A204.1 (cell line): ENCODE measurements around the gene EYA4.
"Not testable (repeated sequence)": the region's sequence is repeated elsewhere in the genome, so short reads cannot be mapped to it uniquely, and the experiment has no call there.

ENCODE experiments used
- FAIRE-seq: peaks from 2 replicates; lab custom pipeline; 2012; peaks lifted over from hg19 to GRCh38; lab: Jason Lieb, UNC

The EYA4 gene

GRCh38 chr6:133540361-133540760 lies 299.2 kb downstream of the EYA4 start:
- no peak for FAIRE-seq

- no peak for FAIRE-seq
Observed at GRCh38 chr6:133541040-133541439, 299.9 kb downstream of the EYA4 start.

GRCh38 chr6:133542056-133542821 lies 301.1 kb downstream of the EYA4 start:
- FAIRE-seq = no peak

GRCh38 chr6:133544419-133544818 lies 303.3 kb downstream of the EYA4 start:
- no peak for FAIRE-seq

GRCh38 chr6:133546098-133546497 lies 304.9 kb downstream of the EYA4 start:
- no peak for FAIRE-seq

GRCh38 chr6:133547136-133547535 lies 306.0 kb downstream of the EYA4 start:
- FAIRE-seq = no peak

- FAIRE-seq = no peak
Observed at GRCh38 chr6:133548423-133549159, 307.4 kb downstream of the EYA4 start.

- no peak for FAIRE-seq
Observed at GRCh38 chr6:133549371-133549801, 308.2 kb downstream of the EYA4 start.

- no peak for FAIRE-seq
Observed at GRCh38 chr6:133550026-133550425, 308.9 kb downstream of the EYA4 start.

GRCh38 chr6:133551436-133551835 lies 310.3 kb downstream of the EYA4 start:
- peak; percentile 86 for FAIRE-seq

GRCh38 chr6:133551847-133552341 lies 310.7 kb downstream of the EYA4 start:
- FAIRE-seq = no peak

- FAIRE-seq = peak; percentile 98
Observed at GRCh38 chr6:133553652-133554051, 312.5 kb downstream of the EYA4 start.

GRCh38 chr6:133554121-133554520 lies 313.0 kb downstream of the EYA4 start:
- FAIRE-seq = not testable (repeated sequence)

GRCh38 chr6:133555685-133556084 lies 314.5 kb downstream of the EYA4 start:
- FAIRE-seq = no peak

- no peak for FAIRE-seq
Observed at GRCh38 chr6:133559926-133560325, 318.8 kb downstream of the EYA4 start.

GRCh38 chr6:133567636-133568035 lies 326.5 kb downstream of the EYA4 start:
- no peak for FAIRE-seq

- peak; percentile 91 for FAIRE-seq
Observed at GRCh38 chr6:133568970-133569889, 328.1 kb downstream of the EYA4 start.

- FAIRE-seq = no peak
Observed at GRCh38 chr6:133571681-133572080, 330.5 kb downstream of the EYA4 start.

GRCh38 chr6:133577851-133578250 lies 336.7 kb downstream of the EYA4 start:
- FAIRE-seq = no peak
